Measurements from ENCODE around the gene SNX24.

Gene SNX24

GRCh38 chr5:123014689-123015088 lies 169.3 kb downstream of the SNX24 start:
- no peaks in the 10 kb centered on the region for H3K36me3 ChIP-seq (ENCODE audit: low read length)
- H3K4me2 ChIP-seq (ENCODE audit: low read depth, low read length, poor library complexity, severe bottlenecking): no peak overlapping the region
- H3K27me3 ChIP-seq (ENCODE audit: low read length): no peaks in the 10 kb centered on the region
- no peak for TF ChIP-seq CTCF (IDR thresholded peaks at IDR 0.05; ENCODE audit: insufficient read depth, low read length, poor library complexity, severe bottlenecking)
- TF ChIP-seq EZH2phosphoT487 (conservative IDR thresholded peaks at IDR 0.05; ENCODE audit: low read length): no peak
- H3K9me3 ChIP-seq (ENCODE audit: insufficient read depth, low read length): 0 out of 2 replicates have a peak, but pooled peaks cover 6% of the 10 kb centered on the region
- no peaks in the 10 kb centered on the region for H3K9me2 ChIP-seq (replicated peaks; ENCODE audit: insufficient read depth, low read length)
- H4K20me1 ChIP-seq (ENCODE audit: low read depth, low read length): no peaks in the 10 kb centered on the region
- H2AFZ ChIP-seq (ENCODE audit: low read depth, low read length, severe bottlenecking): no peak overlapping the region
- H3F3A ChIP-seq (ENCODE audit: insufficient read depth): no peaks in the 10 kb centered on the region
- no peak overlapping the region for H3K27ac ChIP-seq (ENCODE audit: low read depth, low read length)
- no peaks in the 10 kb centered on the region for H3K79me2 ChIP-seq (ENCODE audit: insufficient read depth, low read length)
- no peak overlapping the region for H3K4me3 ChIP-seq (ENCODE audit: insufficient read depth, low read length, poor library complexity, severe bottlenecking)
- H3K9ac ChIP-seq (ENCODE audit: low read length): no peak overlapping the region

- H3K79me2 ChIP-seq (ENCODE audit: insufficient read depth, low read length): no peaks in the 10 kb centered on the region
- H4K20me1 ChIP-seq (ENCODE audit: low read depth, low read length): no peaks in the 10 kb centered on the region
- H3K9ac ChIP-seq (ENCODE audit: low read length): no peak overlapping the region
- H3K4me3 ChIP-seq (ENCODE audit: insufficient read depth, low read length, poor library complexity, severe bottlenecking): no peak overlapping the region
- H3K27ac ChIP-seq (ENCODE audit: low read depth, low read length): no peak overlapping the region
- H3F3A ChIP-seq (ENCODE audit: insufficient read depth): no peaks in the 10 kb centered on the region
- no peaks in the 10 kb centered on the region for H3K36me3 ChIP-seq (ENCODE audit: low read length)
- H3K9me3 ChIP-seq (ENCODE audit: insufficient read depth, low read length): no peaks in the 10 kb centered on the region
- H3K9me2 ChIP-seq (replicated peaks; ENCODE audit: insufficient read depth, low read length): no peaks in the 10 kb centered on the region
- no peak overlapping the region for H3K4me2 ChIP-seq (ENCODE audit: low read depth, low read length, poor library complexity, severe bottlenecking)
- no peaks in the 10 kb centered on the region for H3K27me3 ChIP-seq (ENCODE audit: low read length)
- no peak for TF ChIP-seq EZH2phosphoT487 (conservative IDR thresholded peaks at IDR 0.05; ENCODE audit: low read length)
- TF ChIP-seq CTCF (IDR thresholded peaks at IDR 0.05; ENCODE audit: insufficient read depth, low read length, poor library complexity, severe bottlenecking): no peak
- no peak overlapping the region for H2AFZ ChIP-seq (ENCODE audit: low read depth, low read length, severe bottlenecking)
Observed at GRCh38 chr5:123028222-123028621, 182.8 kb downstream of the SNX24 start.

- Histone ChIP-seq H2AFZ (ENCODE audit: low read depth, low read length, severe bottlenecking) (no peak overlapping the region), H3K27ac (ENCODE audit: low read depth, low read length) (no peak overlapping the region), H3K4me3 (ENCODE audit: insufficient read depth, low read length, poor library complexity, severe bottlenecking) (no peak overlapping the region), H3K79me2 (ENCODE audit: insufficient read depth, low read length) (no peaks in the 10 kb centered on the region), H3K9me2 (replicated peaks; ENCODE audit: insufficient read depth, low read length) (no peaks in the 10 kb centered on the region), H3K27me3 (ENCODE audit: low read length) (no peaks in the 10 kb centered on the region), H3K4me2 (ENCODE audit: low read depth, low read length, poor library complexity, severe bottlenecking) (no peak overlapping the region), H3K9me3 (ENCODE audit: insufficient read depth, low read length) (no peaks in the 10 kb centered on the region), H3F3A (ENCODE audit: insufficient read depth) (no peaks in the 10 kb centered on the region), H3K9ac (ENCODE audit: low read length) (no peak overlapping the region), H4K20me1 (ENCODE audit: low read depth, low read length) (no peaks in the 10 kb centered on the region), H3K36me3 (ENCODE audit: low read length) (no peaks in the 10 kb centered on the region)
- no peak for TF ChIP-seq CTCF (IDR thresholded peaks at IDR 0.05; ENCODE audit: insufficient read depth, low read length, poor library complexity, severe bottlenecking)
Observed at GRCh38 chr5:123033157-123033671, 187.8 kb downstream of the SNX24 start.

Measured in SU-DHL-6 (cell line).